ENCODE data around the gene WFIKKN2. TPM values are rescaled to one million over a fixed set of nuclear protein-coding genes. Genes with fewer than 3 reads are reported as not detected.

WFIKKN2 gene
- total RNA-seq, 4 donors from 2014 or later = 0.16 TPM; not detected in 3

GRCh38 chr17:50848039-50848438 lies 12.7 kb downstream of the WFIKKN2 start:
- TF ChIP-seq CTCF (IDR thresholded peaks at IDR 0.05; ENCODE audit: low read depth) = no peak

GRCh38 chr17:50848711-50849110 lies 13.3 kb downstream of the WFIKKN2 start:
- TF ChIP-seq CTCF (IDR thresholded peaks at IDR 0.05; ENCODE audit: low read depth) = no peak

GRCh38 chr17:50850640-50851039 lies 15.3 kb downstream of the WFIKKN2 start:
- no peak for TF ChIP-seq CTCF (IDR thresholded peaks at IDR 0.05; ENCODE audit: low read depth)

- TF ChIP-seq CTCF (IDR thresholded peaks at IDR 0.05; ENCODE audit: low read depth) = no peak
Measured at GRCh38 chr17:50853015-50853615, 17.7 kb downstream of the WFIKKN2 start.

GRCh38 chr17:50853781-50854180 lies 18.4 kb downstream of the WFIKKN2 start:
- TF ChIP-seq CTCF (IDR thresholded peaks at IDR 0.05; ENCODE audit: low read depth) = no peak

GRCh38 chr17:50855708-50856330 lies 20.4 kb downstream of the WFIKKN2 start:
- TF ChIP-seq CTCF (IDR thresholded peaks at IDR 0.05; ENCODE audit: low read depth) = no peak

- TF ChIP-seq CTCF (IDR thresholded peaks at IDR 0.05; ENCODE audit: low read depth) = no peak
Measured at GRCh38 chr17:50856431-50856830, 21.0 kb downstream of the WFIKKN2 start.
